ENCODE measurements around the gene ACSS1.

The ACSS1 gene

GRCh38 chr20:25058847-25059810 lies 1.2 kb upstream of the ACSS1 start:
- peak; percentile 31 for DNase-seq

- peak; percentile 62 for DNase-seq
These were observed 497 bp downstream of the ACSS1 start for GRCh38 chr20:25057234-25058050.

GRCh38 chr20:25056690-25057233 lies 1.2 kb downstream of the ACSS1 start:
- DNase-seq = peak; percentile 17

GRCh38 chr20:25055711-25056495 lies 2.0 kb downstream of the ACSS1 start:
- DNase-seq = peak; percentile 46

GRCh38 chr20:25054995-25055629 lies 2.8 kb downstream of the ACSS1 start:
- peak; percentile 20 for DNase-seq

GRCh38 chr20:25054096-25054820 lies 3.7 kb downstream of the ACSS1 start:
- no peak for DNase-seq

- peak; percentile 68 for DNase-seq
These were observed 4.5 kb downstream of the ACSS1 start for GRCh38 chr20:25053255-25054031.

GRCh38 chr20:25052255-25053194 lies 5.4 kb downstream of the ACSS1 start:
- DNase-seq = no peak

- DNase-seq = no peak
These were observed 6.4 kb downstream of the ACSS1 start for GRCh38 chr20:25051386-25052155.

- DNase-seq = no peak
These were observed 7.2 kb downstream of the ACSS1 start for GRCh38 chr20:25050501-25051350.

GRCh38 chr20:25050082-25050481 lies 7.9 kb downstream of the ACSS1 start:
- no peak for DNase-seq

GRCh38 chr20:25049261-25050060 lies 8.5 kb downstream of the ACSS1 start:
- no peak for DNase-seq

- DNase-seq = no peak
These were observed 9.4 kb downstream of the ACSS1 start for GRCh38 chr20:25048519-25048952.

- DNase-seq = no peak
These were observed 10.2 kb downstream of the ACSS1 start for GRCh38 chr20:25047766-25048165.

- DNase-seq = no peak
These were observed 10.9 kb downstream of the ACSS1 start for GRCh38 chr20:25046736-25047666.

Measured in fibroblast of skin of right quadriceps (primary cell).